Measurements from ENCODE around the gene SLC41A3. TPM values are rescaled to one million over a fixed set of nuclear protein-coding genes. Genes with fewer than 3 reads are reported as not detected.
A peak's percentile ranks its signal among the peaks of the same experiment; 100 is the strongest.

SLC41A3 gene
- total RNA-seq, 1 experiment from 2014 or later, result 41.3 TPM

DNA sequence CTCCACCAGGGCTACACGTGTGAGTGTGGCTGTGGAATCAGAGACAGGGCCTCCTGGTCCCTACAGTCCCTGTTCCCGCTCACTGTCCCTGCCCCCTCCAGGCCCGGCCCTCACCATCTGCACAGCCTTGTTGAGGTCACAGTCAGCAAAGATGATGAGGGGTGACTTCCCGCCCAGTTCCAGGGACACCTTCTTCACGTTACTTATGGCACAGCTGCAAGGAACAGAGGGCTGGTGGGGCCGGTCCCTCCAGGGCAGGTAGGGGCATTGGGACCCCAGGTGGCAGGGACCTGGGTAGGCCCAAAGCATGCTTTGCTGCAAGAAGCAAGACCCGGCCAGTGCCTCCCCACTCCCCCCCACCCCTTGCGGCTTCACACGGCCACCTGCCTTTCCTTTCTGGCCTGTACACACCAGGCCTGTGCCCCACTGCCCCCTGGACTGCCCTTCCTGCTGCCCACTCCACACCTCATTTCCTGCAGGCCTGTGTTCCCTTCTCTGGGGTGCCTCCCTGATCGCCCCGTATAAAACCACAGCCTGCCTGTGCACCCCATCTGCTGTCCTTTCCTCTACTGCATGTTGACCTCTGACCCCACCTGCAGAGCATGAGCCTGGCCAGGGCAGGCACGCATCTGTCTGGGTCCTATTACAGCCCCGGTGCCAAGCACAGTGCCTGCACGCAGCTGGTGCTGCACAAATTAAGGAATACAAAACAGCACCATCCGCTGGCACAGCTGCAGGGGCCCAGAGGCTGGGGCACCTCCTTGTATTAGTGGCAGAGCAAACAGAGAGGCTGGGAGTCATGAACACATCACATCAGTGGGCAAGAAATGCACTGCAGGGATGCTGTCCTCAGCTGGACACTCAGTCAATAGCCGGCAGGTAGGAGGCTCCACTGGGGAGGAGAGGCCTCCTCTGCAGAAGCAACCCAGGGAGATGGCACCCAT lies 30.8 kb upstream of the SLC41A3 start:
- Histone ChIP-seq H3K27me3 (replicated peaks; ENCODE audit: control insufficient read depth, insufficient read depth, low read length) (no peaks in the 10 kb centered on the region), H3K4me3 (ENCODE audit: low read depth, low read length) (no peak overlapping the region), H3K9me3 (no peaks in the 10 kb centered on the region), H3K4me1 (peaks cover 4% of the 10 kb centered on the region; the same call in 1 of the 2 replicates), H3K36me3 (ENCODE audit: control insufficient read depth, insufficient read depth, low read length) (no peaks in the 10 kb centered on the region)
- Mint-ChIP-seq H3K9me3 (ENCODE audit: unreplicated experiment) (peaks cover 9% of the 10 kb centered on the region), H3K4me3 (ENCODE audit: unreplicated experiment) (no peak overlapping the region), H3K4me1 (ENCODE audit: low read depth, unreplicated experiment) (peaks cover 10% of the 10 kb centered on the region), H3K27me3 (ENCODE audit: insufficient read depth, unreplicated experiment) (peaks cover 8% of the 10 kb centered on the region), H3K36me3 (ENCODE audit: insufficient read depth, unreplicated experiment) (no peaks in the 10 kb centered on the region), H3K27ac (ENCODE audit: unreplicated experiment) (no peak overlapping the region)
- POLR2A ChIA-PET, result no interaction called here
- no TSS peak for BruUV-seq (replicated peaks)
- CTCF ChIA-PET, result interaction anchor here (0.7 kb wide), 1 partner anchor 98 kb away, joined by 3 read pairs; no protein-coding TSS in a partner anchor
- intact Hi-C loops (cut with micrococcal nuclease; ENCODE audit: unreplicated experiment), result no loop called here
- TF ChIP-seq, protein P1, sequence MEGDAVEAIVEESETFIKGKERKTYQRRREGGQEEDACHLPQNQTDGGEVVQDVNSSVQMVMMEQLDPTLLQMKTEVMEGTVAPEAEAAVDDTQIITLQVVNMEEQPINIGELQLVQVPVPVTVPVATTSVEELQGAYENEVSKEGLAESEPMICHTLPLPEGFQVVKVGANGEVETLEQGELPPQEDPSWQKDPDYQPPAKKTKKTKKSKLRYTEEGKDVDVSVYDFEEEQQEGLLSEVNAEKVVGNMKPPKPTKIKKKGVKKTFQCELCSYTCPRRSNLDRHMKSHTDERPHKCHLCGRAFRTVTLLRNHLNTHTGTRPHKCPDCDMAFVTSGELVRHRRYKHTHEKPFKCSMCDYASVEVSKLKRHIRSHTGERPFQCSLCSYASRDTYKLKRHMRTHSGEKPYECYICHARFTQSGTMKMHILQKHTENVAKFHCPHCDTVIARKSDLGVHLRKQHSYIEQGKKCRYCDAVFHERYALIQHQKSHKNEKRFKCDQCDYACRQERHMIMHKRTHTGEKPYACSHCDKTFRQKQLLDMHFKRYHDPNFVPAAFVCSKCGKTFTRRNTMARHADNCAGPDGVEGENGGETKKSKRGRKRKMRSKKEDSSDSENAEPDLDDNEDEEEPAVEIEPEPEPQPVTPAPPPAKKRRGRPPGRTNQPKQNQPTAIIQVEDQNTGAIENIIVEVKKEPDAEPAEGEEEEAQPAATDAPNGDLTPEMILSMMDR (IDR thresholded peaks at IDR 0.05; ENCODE audit: insufficient read depth in 1 of 2, low read depth in 1 of 2, low read length in 1 of 2, severe bottlenecking in 1 of 2, unreplicated experiment in 1 of 2), result no peak
- no peak for DNase-seq

DNA sequence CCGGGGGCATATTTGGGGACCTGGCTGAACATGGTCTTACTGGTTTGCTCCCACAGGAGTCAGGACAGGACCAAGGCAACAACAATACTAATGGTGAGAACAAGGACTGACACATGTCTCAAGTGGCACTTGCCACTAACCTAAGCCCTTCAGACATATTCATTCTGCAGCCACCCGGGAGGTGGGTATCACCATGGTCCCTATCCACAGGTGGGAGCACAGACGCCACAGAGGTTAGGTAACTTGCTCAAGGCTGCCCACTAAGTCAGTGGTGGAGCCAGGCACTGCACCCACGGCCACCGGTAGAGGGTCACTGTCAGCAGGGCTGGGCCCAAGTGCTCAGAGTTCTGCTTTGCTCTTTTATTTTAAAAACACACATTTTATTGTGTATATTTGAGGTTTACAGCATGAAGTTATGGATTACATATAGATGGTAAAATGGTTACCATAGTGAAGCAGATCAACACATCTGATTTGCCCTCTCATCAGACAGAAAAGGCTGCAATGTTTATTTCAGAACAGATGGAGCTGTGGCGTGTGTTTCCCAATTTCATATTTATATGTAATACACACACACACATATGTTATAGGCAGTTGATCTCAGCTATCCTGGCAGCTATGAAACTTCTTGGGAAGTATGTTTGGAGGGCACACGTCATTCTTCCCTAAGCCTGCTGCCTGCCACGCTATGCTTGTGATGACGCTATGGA lies 30.0 kb upstream of the SLC41A3 start:
- H3K4me3 Mint-ChIP-seq (ENCODE audit: unreplicated experiment), result no peak overlapping the region
- Histone ChIP-seq H3K4me1 (no peaks in the 10 kb centered on the region), H3K36me3 (ENCODE audit: control insufficient read depth, insufficient read depth, low read length) (no peaks in the 10 kb centered on the region), H3K27me3 (replicated peaks; ENCODE audit: control insufficient read depth, insufficient read depth, low read length) (no peaks in the 10 kb centered on the region), H3K9me3 (no peaks in the 10 kb centered on the region), H3K4me3 (ENCODE audit: low read depth, low read length) (no peak overlapping the region)
- BruUV-seq (replicated peaks), result no TSS peak
- POLR2A ChIA-PET, result no interaction called here
- H3K9me3 Mint-ChIP-seq (ENCODE audit: unreplicated experiment), result peaks cover 4% of the 10 kb centered on the region
- no peaks in the 10 kb centered on the region for H3K36me3 Mint-ChIP-seq (ENCODE audit: insufficient read depth, unreplicated experiment)
- TF ChIP-seq, protein P1 (IDR thresholded peaks at IDR 0.05; ENCODE audit: insufficient read depth in 1 of 2, low read depth in 1 of 2, low read length in 1 of 2, severe bottlenecking in 1 of 2, unreplicated experiment in 1 of 2), result peak in 1 of 2 experiments; percentile 49
- CTCF ChIA-PET, result no interaction called here
- no peak overlapping the region for H3K27ac Mint-ChIP-seq (ENCODE audit: unreplicated experiment)
- H3K27me3 Mint-ChIP-seq (ENCODE audit: insufficient read depth, unreplicated experiment), result peaks cover 2% of the 10 kb centered on the region
- DNase-seq, result peak in 1 of 2 experiments; percentile 25
- intact Hi-C loops (cut with micrococcal nuclease; ENCODE audit: unreplicated experiment), result no loop called here
- H3K4me1 Mint-ChIP-seq (ENCODE audit: low read depth, unreplicated experiment), result peaks cover 2% of the 10 kb centered on the region

DNA sequence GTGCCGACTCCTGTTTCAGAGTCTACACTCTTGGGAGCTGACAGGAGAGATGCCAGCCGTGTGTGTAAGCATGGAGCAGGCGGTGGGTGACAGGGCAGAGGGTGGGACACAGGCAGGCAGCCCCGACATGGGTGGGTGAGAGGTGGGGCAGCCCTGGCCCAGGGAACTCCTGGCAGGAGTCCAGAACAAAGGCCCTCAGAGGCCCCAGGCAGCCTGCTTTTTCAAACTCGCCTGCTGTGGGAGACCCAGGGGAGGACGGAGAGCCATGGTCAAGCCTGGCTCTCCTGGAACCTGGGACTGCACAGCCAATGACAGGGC lies 29.3 kb upstream of the SLC41A3 start:
- CTCF ChIA-PET, result no interaction called here
- TF ChIP-seq, protein P1 (IDR thresholded peaks at IDR 0.05; ENCODE audit: insufficient read depth in 1 of 2, low read depth in 1 of 2, low read length in 1 of 2, severe bottlenecking in 1 of 2, unreplicated experiment in 1 of 2), result no peak
- Histone ChIP-seq H3K27me3 (replicated peaks; ENCODE audit: control insufficient read depth, insufficient read depth, low read length) (no peaks in the 10 kb centered on the region), H3K36me3 (ENCODE audit: control insufficient read depth, insufficient read depth, low read length) (no peaks in the 10 kb centered on the region), H3K9me3 (no peaks in the 10 kb centered on the region), H3K4me1 (no peaks in the 10 kb centered on the region), H3K4me3 (ENCODE audit: low read depth, low read length) (no peak overlapping the region)
- no peaks in the 10 kb centered on the region for H3K4me1 Mint-ChIP-seq (ENCODE audit: low read depth, unreplicated experiment)
- no peaks in the 10 kb centered on the region for H3K27me3 Mint-ChIP-seq (ENCODE audit: insufficient read depth, unreplicated experiment)
- no peaks in the 10 kb centered on the region for H3K9me3 Mint-ChIP-seq (ENCODE audit: unreplicated experiment)
- H3K36me3 Mint-ChIP-seq (ENCODE audit: insufficient read depth, unreplicated experiment), result no peaks in the 10 kb centered on the region
- no peak overlapping the region for H3K4me3 Mint-ChIP-seq (ENCODE audit: unreplicated experiment)
- no peak for DNase-seq
- no peak overlapping the region for H3K27ac Mint-ChIP-seq (ENCODE audit: unreplicated experiment)
- intact Hi-C loops (cut with micrococcal nuclease; ENCODE audit: unreplicated experiment), result no loop called here
- no TSS peak for BruUV-seq (replicated peaks)
- POLR2A ChIA-PET, result no interaction called here
